GM20431 (cell line): ENCODE measurements around the gene SLC37A3.

Experiments
- in situ Hi-C: fragments of 300-500 bp; cut with MseI, MboI; formaldehyde crosslinking; loops from one replicate; pipeline ENCODE4 v1.15.0; 2020; ENCODE audit warnings: low sequenced_read_pairs; ENCODE audit not compliant: unreplicated experiment

SLC37A3 gene

GRCh38 chr7:140403878-140404564, 5.7 kb upstream of the SLC37A3 start, which contains the start of gene RAB19:
RAB19 (plus strand) TSS chr7:140404058; CDS start chr7:140407647, 3,589 bp downstream.
- in situ Hi-C loops = no loop called here

DNA sequence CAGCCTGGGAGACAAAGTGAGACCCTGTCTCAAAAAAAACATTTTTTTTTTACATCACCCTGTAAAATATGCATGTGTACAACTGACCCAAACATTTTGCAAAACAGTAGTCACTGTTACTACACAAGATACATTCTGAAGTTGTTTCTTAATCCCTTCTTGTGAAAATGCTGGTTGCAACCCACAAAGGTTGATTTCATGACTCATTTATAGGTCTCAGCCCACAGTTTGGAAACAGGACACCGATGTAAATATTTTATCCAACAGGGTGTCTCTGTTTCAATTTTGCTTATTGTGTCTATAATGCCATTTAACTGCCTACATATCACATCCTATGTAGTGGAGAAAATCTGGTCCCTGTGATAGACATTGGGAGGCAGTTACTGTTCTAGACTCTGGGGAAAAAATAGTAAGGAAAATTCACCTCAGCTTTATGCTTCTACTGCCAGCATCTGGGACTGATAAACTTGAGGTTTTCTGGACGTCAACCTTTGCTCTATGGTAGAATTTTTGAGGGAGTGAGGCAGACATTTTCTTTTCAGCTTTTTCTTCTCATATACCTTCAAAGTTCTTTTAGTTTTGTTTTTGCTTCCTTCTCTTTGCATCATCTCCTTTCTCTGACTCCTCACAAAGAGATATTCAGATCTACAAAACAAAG, 4.0 kb upstream of the SLC37A3 start:
- in situ Hi-C loops = no loop called here

- in situ Hi-C loops = no loop called here
Measured at GRCh38 chr7:140400381-140400780, 2.1 kb upstream of the SLC37A3 start.

DNA sequence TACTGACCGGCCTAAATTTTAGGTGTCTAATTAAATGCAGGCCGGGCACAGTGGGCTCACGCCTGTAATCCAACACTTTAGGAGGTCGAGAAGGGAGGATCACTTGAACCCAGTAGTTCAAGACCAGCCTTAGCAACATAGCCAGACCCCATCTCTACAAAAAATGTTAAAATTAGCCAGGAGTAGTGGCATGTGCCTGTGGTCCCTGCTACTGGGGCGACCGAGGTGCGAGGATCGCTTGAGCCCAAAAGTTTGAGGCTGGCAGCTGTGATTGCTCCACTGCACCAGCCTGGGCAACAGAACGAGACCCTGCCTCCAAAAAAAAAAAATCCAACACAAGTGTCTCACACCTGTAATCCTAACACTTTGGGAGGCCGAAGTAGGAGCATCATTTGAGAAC, 491 bp upstream of the SLC37A3 start:
- in situ Hi-C loops = no loop called here

DNA sequence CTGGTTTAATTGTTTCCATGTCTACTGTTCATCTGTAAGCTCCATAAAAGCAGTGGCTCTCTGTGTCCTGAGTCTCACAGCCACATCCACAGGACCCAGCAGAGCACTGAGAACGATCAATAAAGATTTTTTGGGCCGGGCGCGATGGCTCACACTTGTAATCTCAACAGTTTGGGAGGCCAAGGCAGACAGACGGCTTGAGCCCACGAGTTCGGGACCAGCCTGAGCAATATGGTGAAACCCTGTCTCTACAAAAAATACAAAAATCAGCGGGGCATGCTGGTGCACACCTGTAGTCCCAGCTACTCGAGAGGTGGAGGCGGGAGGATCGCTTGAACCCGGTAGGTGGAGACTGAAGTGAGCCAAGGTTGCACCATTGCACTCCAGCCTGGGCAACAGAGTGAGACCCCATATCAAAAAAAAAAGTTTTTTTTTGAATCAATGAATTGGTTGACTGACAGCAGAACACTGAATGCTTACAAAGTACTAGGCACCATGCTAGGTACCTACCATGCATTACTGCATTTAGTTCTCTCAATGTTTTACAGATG, 4.5 kb downstream of the SLC37A3 start:
- in situ Hi-C loops = no loop called here

- in situ Hi-C loops = no loop called here
Measured at GRCh38 chr7:140391634-140392033, 6.7 kb downstream of the SLC37A3 start.

DNA sequence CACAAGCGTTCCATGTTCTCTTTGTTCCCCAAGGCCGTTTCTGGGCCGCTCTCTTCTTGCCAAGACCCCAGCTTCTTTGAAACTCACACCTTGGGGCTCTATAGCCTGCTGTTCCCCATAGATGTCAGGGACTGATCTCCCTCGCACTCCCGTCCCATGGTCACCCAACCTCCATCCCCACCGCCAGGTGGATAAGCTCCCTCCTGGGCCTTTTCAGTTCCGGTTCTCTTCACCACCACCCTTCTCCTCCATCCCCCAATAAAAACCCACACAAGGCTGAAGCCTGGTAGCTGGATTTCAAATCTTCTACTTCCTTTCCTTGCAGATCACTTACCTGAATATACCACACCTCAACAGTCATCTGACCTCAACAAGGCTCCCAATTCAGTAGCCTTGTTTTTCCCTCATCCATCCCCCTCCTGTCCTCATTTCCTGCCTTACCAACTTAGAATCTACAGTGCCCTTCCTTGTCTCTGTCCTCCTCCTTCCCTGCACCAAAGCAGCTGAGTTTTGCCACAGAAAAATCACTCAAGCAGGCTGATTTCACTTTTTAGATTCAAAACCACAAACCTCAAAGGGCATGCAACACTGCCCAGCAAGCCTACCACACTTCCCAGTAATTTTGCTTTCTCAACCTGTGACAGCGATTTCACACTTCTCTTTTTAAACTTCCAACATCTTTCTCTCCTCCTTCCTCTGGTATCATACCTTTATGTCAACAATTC, 7.7 kb downstream of the SLC37A3 start:
- in situ Hi-C loops = no loop called here

- in situ Hi-C loops = no loop called here
Measured at GRCh38 chr7:140390034-140390433, 8.3 kb downstream of the SLC37A3 start.

- in situ Hi-C loops = no loop called here
Measured at GRCh38 chr7:140389445-140389844, 8.9 kb downstream of the SLC37A3 start.

DNA sequence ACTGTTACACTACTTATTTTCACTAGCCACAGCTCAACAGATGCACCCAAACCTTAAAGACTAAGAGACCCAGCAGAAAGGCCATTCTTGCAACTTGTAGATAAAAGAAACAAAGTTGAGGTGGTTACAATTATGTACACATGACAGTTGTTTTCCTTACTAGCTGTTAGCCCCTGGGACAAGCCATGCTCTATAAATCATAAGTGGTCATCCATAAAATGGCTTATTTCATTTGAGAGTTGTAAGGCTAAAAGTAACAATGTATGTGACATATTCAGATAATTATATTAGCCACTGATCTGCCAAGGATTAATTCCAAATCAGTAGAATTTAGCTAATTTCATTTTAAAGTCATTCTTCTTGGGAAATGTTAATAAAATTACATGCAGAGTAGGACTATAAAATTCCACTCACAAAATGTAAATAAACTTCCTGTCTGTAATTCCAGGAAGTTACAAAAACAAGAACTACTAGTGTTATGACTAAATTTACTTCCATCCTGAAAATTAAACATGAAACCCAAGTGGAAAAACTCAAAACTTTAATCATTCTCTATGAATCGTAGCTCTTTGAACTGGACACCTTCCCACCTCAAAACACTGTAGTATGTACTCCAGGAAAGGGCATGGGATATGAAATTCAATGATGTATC, 13.3 kb downstream of the SLC37A3 start:
- in situ Hi-C loops = no loop called here

GRCh38 chr7:140383954-140384713, 14.2 kb downstream of the SLC37A3 start:
- in situ Hi-C loops = no loop called here

- in situ Hi-C loops = no loop called here
Measured at GRCh38 chr7:140375892-140376730, 22.2 kb downstream of the SLC37A3 start.

- in situ Hi-C loops = no loop called here
Measured at GRCh38 chr7:140375323-140375722, 23.0 kb downstream of the SLC37A3 start.

DNA sequence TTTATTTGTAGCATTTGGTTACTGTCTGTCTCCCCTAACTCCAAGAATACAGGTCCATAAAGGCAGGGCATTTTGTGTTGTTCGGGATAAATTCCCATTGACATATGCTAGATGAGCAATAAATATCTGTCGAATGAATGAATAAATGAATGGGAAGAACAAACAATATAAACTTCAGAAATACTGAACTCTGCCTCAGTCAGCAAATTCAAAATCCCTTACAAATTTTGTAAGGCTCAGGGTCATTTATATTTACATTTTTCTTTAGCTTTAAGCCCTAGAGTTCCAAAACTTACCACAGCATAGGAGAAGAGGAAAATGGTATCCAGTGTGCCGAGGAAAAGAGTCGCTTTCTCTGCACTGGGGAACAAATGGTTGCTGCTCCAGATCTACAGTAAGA, 29.0 kb downstream of the SLC37A3 start:
- in situ Hi-C loops = no loop called here

DNA sequence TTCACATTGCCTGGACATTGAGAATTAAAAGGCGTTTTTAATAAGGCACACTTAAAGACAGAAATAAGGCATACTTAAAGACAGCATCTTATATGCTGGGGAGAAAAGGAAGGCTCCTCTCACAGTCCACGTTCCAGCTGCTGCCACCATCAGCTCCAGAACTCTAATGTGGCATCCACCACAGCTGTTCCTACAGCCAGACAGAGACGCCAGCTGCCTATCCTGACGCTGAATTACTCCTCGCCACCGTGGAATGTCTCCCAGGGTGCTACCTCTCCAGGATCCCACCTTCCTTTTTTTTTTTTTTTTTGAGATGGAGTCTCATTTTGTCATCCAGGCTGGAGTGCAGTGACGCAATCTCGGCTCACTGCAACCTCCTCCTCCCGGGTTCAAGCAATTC, 30.8 kb downstream of the SLC37A3 start:
- in situ Hi-C loops = no loop called here

- in situ Hi-C loops = no loop called here
Measured at GRCh38 chr7:140364819-140365218, 33.5 kb downstream of the SLC37A3 start.

DNA sequence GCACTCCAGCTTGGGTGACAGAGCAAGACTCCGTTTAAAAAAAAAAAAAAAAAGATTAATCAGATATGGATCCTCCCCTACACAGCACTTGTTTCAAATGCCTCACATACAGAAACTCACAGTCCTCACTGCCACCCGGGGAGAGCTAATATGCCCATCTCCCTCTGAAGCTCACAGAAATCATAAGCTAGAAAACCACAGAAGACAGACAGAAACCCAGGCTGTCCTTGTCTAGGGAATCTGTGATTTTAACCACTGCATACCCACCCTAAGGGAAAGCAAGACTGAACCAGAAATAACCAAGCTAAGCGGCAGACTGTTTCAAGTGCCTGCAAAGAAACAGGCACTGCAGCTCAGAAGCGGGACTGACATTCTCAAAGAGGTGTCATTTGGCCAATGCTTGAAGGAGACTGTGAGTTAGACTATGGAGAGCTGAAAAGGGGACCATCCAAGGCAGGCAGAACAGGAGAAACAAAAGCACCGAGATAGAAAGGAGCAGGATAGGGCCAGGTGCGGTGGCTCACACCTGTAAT, 37.6 kb downstream of the SLC37A3 start:
- in situ Hi-C loops = no loop called here

DNA sequence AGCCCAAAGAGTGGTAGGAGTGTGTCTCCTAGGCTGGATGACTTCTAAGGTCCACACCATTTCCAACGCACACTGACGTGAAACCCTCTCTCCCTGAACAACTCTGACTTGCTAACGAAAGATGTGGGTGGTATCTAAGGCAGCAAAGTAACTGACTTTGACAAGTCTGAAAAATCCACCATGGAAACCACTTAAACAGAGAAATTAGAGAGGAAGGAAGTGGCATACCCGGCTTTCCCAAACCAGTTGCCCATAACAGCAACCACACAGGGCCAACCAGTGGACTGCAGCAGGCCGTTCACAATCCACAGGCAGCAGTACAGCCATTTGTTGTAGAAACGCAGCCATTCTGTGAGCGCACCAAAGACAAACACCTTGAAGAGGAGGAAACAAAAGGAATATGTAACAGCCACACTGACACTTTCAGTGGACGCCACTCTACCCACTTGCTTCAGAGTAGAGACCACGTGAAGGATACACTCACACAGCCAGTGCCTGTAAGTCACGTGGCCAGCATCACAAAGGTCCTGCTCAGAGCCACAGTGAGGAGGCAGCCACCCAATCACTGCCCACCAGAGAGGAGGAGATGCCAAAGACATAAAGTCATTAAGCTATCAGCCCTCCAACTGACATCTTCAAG, 39.8 kb downstream of the SLC37A3 start:
- in situ Hi-C loops = no loop called here
